RWPE1 (cell line): ENCODE results near the gene IQGAP3.

Experiments used
- CTCF ChIA-PET: fragments of 350-600 bp; sonication (Branson Sonifier 250); formaldehyde crosslinking; extraction: SDS; loops from one replicate; lab custom pipeline; 2021; lab: Yijun Ruan, JAX
- POLR2A ChIA-PET: fragments of 400-600 bp; formaldehyde crosslinking; extraction: SDS; loops from one replicate; lab custom pipeline; 2020; ENCODE audit warnings: antibody characterized with exemption; ENCODE audit not compliant: low non-redundant PET; lab: Yijun Ruan, JAX
- DNase-seq: peaks from one replicate; pipeline ENCODE4 v3.0.0; 2012; ENCODE audit warnings: low spot score
- H3K27ac ChIP-seq: fragments of 450-650 bp; 2 replicates; pipeline ENCODE4 v1.5.1; 2017
- CTCF ChIP-seq: fragments of 450-650 bp; conservative IDR thresholded peaks from 2 replicates; pipeline ENCODE4 v1.5.1; 2017; ENCODE audit warnings: low read depth, mild to moderate bottlenecking

Gene IQGAP3

GRCh38 chr1:156482276-156482675, 90.1 kb downstream of the IQGAP3 start:
- H3K27ac ChIP-seq: peak overlapping the region; percentile 6; the same call in 1 of the 2 replicates
- ChIA-PET CTCF (no interaction called here), POLR2A (no interaction called here)
- DNase-seq: no peak
- no peak for TF ChIP-seq CTCF

- H3K27ac ChIP-seq: no peak overlapping the region
- ChIA-PET POLR2A (no interaction called here), CTCF (no interaction called here)
- no peak for DNase-seq
- no peak for TF ChIP-seq CTCF
These were observed 90.8 kb downstream of the IQGAP3 start for GRCh38 chr1:156481527-156481926.

DNA sequence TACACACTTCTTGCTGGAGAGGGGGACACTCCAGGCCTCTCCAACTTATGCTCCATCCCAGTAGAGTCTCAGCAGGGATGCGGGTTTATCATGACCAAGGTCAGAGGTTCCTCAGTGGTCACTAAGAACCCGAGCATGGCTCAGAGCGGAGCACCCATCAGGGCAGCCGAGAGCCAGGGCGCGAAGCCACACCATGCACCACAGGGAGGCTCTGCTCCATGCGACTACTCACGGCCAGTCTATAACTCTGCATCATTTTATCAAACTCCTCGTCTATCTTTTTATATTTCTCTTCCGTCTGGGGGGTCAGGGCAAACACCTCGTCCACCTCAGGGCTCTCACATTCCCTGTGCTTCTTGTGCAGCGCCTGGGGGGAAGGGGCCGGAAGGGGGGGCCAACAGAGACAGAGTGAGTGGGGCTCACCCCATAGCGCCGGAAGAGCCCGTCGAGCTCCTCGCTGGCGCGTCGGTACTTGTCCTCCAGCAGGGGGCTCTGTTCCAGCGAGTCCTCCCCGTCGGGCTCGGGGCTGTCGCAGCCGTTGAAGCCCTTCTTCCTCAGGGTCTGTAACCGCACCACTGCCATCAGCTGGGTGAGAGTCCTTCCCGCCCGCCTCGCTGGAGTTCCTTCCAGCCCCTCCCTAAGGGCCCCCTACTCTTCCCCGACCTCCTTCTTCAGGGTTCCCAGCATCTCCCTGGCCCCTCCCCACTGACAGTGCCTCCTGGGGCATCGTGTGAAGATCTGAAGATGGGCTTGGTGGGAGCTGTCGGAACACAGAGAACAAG, 91.8 kb downstream of the IQGAP3 start:
- POLR2A ChIA-PET: no interaction called here
- CTCF ChIA-PET: interaction anchor here (0.6 to 0.7 kb wide), 3 partner anchors 19 to 67 kb away, joined by 3 to 5 read pairs (median 3); no protein-coding TSS in a partner anchor
- no peak for TF ChIP-seq CTCF
- H3K27ac ChIP-seq: peak overlapping the region; percentile 8; the same call in 1 of the 2 replicates
- DNase-seq: no peak

- no peak for DNase-seq
- CTCF ChIA-PET: interaction anchor here (0.6 kb wide), 2 partner anchors 19 to 68 kb away, joined by 3 to 5 read pairs; no protein-coding TSS in a partner anchor
- POLR2A ChIA-PET: no interaction called here
- H3K27ac ChIP-seq: peak overlapping the region; percentile 8; the same call in 1 of the 2 replicates
- no peak for TF ChIP-seq CTCF
These were observed 92.4 kb downstream of the IQGAP3 start for GRCh38 chr1:156480016-156480370.

DNA sequence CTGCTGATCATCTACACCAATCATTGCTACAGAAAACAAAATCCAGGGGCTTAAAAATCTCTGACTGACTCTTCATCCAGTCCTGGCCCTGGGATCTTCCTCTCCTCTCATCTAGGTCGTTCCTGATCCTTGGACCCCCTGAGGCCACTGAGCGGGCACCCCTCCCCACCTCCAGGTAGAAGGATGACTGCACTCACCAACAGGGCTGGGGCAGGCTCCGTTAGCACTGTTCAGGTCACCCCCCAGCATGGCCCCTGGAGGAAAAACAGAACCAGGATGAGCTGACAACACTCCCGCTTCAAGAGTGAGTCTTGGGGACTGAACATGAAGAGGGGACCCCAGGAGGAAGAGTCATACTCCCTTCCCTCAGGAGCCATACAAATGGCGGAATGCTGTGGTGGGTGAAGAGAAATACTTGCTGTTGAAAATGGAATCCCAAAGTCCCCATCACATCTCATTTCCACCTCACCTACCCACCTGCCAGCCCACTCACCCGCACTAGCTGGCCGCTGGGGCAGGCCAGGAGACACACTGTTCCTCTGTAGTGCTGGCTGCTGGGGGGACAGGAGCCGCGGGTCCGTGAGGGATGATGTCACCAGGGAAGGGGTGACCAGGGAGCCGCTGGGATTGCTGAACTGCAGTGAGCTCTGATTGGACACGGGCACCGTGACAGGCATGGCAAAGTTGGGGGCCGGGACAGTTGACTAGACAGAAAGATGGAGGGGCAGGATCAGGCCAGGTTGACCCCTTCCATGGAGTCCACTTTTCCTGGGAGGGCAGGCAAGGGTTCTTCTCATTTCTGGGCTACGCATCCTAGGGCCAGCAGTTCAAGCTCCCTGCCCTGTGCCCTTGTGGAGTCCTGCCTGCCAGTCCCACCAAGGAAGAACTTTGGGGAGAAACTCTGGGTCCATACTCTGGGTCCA, 93.0 kb downstream of the IQGAP3 start:
- ChIA-PET CTCF (no interaction called here), POLR2A (no interaction called here)
- DNase-seq: no peak
- TF ChIP-seq CTCF: no peak
- peak overlapping the region; percentile 8; the same call in 1 of the 2 replicates for H3K27ac ChIP-seq

GRCh38 chr1:156478250-156478627, 94.1 kb downstream of the IQGAP3 start:
- no peak for DNase-seq
- no peak for TF ChIP-seq CTCF
- H3K27ac ChIP-seq: no peak overlapping the region
- ChIA-PET CTCF (no interaction called here), POLR2A (no interaction called here)
